Mucosa of gallbladder (tissue), 1 donor: Measurements from ENCODE around the gene STMN3. TPM values are rescaled to one million over a fixed set of nuclear protein-coding genes. Genes with fewer than 3 reads are reported as not detected.

ENCODE experiments used
- DNase-seq: peaks from one replicate; pipeline ENCODE4 v3.0.0-alpha.2; 2020; ENCODE audit warnings: low spot score
- total RNA-seq: library from RNA; stranded (reverse); gene quantifications from one replicate; pipeline ENCODE4 v1.2.1, GENCODE V29; 2021
- donor health status: DM: no; HTN: no; CAD: no.

Gene STMN3
- 11.1 TPM for total RNA-seq

DNA sequence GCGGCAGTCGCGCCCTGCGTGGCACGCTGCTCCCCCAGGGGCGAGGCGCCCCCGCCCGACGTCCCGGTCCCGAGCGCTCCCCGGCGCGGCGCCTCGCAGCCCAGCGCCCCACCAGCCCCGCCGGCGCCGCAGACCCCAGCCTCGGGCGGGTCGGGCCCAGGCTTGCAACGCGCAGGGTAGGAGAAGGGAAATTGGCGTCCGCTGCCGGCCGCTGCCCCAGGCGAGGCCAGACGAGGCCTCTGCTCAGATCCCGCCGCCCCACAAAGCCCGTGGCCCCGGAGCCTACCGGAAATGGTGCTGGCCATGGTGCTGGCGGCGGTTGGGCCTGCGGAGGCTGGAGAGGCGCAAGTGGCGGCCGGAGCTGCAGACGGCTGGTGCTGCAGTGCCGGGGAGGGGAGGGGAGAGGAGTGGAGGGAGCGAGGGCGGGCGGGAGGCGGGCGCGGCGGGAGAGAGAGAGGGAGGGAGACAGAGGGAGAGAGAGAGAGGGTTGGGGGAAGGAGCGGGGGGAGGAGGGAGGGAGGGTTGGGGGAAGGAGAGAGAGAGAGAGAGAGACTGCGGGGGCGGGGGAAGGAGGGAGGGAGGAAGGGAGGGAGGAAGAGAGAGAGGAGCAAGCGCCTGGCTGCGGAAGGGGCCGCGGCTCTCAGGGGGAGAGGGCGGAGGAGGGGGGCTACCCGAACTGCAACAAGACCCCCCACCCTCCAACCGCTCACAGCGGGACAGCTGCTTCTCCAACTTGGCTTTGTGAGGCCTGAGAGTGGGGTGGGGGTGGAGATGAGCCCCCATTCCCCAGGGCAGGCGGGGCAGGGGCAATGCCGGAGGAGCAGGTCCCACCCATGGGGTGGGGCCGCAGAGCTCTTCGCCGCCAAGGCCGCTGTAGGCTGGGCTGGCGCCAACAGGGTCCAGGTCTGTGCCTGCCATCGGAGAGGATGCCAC lies at the start of gene STMN3:
Gene STMN3, minus strand, starts transcription at position 384 of the 933 bp plus-strand sequence. Its CDS starts 79 bp downstream, at position 305.
- DNase-seq: peak; percentile 87

DNA sequence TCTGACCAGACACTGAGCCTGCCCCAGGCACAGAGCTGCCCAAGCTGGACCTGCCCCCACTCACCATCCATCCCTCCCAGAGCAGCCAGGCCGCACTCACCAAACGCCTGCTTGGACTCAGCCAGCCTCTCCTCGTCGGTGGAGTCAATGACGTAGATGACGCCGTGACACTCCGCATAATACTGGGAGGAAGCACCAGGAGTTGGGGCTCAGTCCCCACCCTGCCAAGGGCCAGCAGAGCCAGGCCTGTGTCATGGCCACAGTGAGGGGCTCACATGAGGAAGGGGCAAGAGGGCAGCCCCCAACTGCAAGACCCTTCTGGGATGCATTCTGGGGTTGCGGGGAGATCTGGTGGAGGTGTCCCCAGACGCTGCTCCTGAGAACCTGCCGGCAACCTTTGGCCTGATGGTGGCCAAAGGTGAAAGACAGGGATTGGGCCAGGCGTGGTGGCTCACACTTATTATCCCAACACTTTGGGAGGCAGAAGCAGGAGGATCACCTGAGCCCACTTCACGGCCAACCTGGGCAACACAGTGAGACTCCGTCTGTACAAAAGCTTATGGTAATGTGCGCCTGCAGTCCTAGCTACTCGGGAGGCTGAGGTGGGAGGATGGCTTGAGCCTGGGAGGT lies 48.9 kb upstream of the STMN3 start:
- DNase-seq: no peak

DNA sequence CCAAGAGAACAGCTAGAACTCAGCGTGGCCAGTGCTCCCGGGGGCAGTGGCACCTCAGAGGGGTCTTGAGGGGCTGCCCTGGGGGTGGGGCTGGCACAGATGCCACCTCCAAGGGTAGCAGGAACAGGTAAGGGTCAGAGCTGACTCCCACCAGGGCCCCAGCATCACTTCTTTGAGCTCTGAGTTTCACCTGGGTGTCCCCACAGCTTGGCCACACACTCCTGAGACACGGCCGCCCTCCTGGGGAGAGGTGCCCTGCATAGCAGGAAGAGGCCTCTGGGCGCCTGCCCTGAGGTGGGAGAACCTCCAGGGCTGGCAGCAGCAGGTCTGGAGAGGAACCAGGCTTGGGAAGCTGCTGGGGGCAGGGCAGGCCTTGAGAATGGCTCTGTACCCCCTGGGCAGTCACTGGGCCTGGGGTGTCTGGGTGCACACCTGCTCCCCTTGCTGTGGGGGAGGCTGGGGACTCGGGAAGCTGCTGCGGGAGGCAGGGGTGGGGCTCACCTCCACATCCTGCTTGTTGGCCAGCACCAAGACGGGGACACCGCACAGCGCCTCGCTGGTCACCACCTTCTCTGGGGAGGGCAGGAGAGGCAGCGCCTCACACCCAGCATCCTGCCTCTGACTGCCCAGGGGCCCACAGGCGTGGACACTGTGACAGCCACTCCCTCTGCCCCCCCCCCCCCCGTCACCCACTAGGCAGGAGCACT lies 48.3 kb upstream of the STMN3 start:
- DNase-seq: no peak

DNA sequence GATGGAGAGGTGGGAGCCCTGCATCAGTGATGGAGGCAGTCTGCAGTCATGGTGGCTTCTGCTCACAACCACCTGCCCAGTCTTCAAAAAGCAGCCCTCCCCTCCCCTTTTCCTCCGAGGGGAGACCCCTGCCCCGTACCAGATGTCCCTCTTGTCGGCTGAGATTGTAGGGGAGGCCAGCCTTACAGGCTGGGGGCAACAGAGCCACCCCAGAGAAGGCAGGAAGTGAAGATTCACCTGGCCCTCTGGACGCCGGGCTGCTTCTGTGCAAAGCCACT lies 47.8 kb upstream of the STMN3 start:
- DNase-seq: no peak

DNA sequence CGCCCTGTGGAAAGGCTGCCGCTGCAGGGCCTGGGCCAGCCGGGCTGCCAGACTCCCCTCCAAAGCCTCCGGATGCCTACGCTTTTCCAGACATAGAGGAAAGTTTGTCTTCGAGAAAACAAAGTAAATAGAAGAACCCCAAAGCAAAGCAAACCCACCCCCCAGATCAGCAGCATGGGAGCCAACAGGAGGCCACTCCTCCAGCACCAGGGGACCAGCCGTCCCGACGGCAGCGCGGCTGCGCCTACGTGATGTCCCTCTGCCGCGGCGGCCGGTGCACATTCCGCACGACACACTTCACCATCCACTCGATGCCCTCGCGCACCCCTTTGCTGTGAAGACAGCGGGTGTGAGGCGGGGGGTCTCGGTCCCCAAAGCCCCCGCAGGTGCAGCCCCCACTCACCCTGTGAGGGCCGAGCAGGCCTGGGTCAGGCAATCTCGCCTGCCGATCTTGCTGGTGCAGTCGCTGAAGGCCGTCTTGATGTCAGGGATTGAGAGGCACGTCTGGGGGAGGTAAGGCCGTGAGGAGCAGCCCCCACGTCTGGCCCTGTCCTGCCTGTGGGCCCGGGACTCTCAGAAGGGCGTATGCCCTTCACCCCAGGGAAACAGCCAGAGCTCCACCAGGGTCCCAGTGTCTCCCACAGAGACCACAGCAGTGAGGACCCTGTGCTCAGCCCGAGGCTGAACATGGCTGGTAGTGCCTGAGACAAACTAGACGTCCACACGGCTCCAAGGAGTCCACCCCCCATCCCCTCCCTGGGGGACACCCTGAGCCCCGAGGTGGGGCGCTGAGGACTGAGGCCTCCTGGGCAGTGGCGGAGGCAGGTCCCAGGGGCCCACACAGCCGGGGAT lies 47.2 kb upstream of the STMN3 start:
- DNase-seq: no peak

DNA sequence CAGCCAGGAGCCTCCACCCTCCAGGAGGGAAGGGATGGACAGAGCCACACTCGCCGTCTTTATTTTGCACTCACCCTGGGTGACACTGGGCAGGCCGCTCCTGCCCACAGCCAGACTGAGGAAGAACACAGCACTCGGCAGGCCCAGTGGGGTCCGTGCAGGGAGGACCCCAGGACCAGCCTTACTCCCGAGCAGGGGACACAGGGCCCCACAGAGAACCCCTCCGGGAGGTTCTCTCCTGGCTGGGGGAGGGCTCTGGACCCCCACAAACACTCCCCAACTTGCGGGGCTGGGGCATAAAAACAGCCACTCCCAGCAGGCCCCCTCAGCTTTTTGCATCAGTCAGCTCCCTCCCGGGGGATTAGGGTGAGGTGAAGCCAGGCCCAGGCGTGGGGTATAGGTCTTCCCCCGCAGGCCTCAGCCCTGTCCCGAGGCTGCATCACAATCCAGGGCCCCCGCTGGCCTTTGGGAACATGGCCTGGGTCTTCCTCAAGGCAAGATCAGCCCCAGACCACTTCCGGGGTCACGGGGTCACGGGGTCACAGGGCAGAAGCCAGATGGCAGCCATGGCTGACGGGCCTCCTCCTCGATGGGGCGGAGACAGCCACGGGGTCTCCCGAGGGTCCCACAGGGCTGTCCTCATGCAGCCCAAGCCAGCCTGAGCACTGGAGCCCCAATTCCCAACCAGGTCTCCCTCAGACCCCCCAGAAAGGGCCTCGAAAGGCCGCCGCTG lies 46.4 kb upstream of the STMN3 start:
- no peak for DNase-seq

DNA sequence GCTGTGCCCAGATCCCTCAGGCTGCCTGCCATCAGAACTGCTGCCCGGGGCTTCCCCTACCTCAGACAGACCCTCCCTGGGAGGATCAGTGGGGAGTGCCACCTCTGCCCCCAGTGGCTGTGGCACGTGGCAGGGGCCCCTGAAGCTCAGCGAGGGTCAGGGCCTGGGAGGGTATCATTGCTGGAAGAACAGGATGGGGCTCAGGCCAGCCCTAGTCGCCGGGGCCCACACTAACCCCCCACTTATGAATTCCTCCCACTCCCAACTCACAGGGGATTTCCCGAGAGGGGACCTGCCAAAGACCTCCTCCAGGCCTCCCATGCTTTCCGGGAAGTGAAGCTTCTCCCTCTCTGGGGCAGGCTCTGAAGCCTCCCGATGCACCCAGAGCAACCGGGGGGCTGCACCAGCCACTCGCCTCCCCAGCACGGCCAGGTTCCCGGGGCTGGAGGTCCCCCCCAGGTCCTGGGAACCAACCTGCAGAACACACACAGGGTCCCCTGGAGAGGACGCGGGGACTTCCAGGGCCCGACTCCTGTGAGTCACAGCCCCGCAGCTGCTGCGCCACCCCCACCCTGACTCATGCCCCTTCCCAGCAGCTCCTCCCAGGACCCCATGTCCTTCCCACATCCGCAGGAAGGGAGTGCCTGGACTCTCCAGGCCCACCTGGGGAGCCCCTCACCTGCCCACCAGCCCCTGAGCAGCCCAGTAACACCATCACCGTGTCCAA lies 45.7 kb upstream of the STMN3 start:
- no peak for DNase-seq

DNA sequence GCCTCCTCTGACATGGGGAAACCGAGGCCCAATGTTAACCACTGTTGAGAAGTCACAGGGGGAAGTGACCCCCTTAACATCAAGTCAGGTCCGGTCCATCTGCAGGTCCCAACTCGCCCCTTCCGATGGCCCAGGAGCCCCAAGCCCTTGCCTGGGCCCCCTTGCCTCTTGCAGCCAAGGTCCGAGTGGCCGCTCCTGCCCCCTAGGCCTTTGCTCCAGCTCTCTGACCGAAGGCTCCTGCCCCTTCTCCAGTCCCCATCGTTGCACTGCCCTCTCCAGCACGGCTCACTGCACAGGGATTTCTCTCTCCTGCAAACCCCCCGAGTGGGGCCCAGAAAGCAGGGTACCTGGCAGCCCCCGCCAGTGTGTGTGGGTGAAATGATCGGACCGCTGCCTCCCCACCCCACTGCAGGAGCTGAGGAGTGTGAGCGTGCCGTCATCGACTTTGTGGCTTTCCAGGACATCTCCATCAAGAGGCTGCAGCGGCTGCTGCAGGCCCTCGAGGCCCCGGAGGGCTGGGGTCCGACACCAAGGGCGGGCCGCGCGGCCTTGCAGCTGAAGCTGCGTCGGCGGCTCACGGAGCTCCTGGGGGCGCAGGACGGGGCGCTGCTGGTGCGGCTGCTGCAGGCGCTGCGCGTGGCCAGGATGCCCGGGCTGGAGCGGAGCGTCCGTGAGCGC lies 44.8 kb upstream of the STMN3 start:
- no peak for DNase-seq

DNA sequence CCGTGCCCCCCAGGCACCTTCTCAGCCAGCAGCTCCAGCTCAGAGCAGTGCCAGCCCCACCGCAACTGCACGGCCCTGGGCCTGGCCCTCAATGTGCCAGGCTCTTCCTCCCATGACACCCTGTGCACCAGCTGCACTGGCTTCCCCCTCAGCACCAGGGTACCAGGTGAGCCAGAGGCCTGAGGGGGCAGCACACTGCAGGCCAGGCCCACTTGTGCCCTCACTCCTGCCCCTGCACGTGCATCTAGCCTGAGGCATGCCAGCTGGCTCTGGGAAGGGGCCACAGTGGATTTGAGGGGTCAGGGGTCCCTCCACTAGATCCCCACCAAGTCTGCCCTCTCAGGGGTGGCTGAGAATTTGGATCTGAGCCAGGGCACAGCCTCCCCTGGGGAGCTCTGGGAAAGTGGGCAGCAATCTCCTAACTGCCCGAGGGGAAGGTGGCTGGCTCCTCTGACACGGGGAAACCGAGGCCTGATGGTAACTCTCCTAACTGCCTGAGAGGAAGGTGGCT lies 44.2 kb upstream of the STMN3 start:
- DNase-seq: no peak

DNA sequence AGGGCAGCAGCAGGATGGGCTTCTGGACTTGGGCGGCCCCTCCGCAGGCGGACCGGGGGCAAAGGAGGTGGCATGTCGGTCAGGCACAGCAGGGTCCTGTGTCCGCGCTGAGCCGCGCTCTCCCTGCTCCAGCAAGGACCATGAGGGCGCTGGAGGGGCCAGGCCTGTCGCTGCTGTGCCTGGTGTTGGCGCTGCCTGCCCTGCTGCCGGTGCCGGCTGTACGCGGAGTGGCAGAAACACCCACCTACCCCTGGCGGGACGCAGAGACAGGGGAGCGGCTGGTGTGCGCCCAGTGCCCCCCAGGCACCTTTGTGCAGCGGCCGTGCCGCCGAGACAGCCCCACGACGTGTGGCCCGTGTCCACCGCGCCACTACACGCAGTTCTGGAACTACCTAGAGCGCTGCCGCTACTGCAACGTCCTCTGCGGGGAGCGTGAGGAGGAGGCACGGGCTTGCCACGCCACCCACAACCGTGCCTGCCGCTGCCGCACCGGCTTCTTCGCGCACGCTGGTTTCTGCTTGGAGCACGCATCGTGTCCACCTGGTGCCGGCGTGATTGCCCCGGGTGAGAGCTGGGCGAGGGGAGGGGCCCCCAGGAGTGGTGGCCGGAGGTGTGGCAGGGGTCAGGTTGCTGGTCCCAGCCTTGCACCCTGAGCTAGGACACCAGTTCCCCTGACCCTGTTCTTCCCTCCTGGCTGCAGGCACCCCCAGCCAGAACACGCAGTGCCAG lies 43.6 kb upstream of the STMN3 start, which contains the start of gene TNFRSF6B:
Gene TNFRSF6B, plus strand, starts transcription at position 25 of the 729 bp plus-strand sequence. Its CDS starts 116 bp downstream, at position 141.
- no peak for DNase-seq

DNA sequence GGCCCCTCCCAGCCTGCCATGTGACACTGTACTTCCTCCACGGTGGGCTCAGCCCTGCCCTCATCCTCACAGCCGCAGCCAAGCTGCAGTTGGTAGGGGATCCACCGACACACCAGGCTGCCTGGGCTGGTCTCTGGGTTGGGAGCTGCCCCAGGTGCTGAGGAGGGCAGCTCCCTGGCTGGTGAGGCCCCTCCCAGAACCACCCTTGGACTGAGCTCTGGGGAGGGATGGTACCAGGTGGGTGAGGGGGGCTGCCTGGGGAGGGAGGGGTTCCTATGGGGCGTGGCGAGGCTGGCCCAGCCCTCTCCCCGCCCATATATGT lies 43.0 kb upstream of the STMN3 start:
- DNase-seq: no peak

DNA sequence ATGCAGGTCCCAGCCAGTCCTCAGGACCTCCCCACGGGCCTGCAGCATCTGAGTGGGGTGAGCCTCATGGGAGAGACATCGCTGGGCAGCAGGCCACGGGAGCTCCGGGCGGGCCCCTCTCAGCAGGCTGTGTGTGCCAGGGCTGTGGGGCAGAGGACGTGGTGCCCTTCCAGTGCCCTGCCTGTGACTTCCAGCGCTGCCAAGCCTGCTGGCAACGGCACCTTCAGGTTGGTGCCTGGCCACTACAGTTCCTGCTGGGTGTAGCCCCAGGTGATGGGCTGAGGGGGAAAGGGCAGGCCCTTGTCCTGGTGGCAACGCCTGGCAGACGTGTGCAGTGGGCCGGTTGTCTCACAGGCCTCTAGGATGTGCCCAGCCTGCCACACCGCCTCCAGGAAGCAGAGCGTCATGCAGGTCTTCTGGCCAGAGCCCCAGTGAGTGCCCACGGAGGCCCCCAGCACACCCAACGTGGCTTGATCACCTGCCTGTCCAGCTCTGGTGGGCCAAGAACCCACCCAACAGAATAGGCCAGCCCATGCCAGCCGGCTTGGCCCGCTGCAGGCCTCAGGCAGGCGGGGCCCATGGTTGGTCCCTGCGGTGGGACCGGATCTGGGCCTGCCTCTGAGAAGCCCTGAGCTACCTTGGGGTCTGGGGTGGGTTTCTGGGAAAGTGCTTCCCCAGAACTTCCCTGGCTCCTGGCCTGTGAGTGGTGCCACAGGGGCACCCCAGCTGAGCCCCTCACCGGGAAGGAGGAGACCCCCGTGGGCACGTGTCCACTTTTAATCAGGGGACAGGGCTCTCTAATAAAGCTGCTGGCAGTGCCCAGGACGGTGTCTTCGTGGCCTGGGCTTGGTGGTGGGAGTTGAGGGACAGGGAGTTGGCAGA lies 42.4 kb upstream of the STMN3 start:
- no peak for DNase-seq

DNA sequence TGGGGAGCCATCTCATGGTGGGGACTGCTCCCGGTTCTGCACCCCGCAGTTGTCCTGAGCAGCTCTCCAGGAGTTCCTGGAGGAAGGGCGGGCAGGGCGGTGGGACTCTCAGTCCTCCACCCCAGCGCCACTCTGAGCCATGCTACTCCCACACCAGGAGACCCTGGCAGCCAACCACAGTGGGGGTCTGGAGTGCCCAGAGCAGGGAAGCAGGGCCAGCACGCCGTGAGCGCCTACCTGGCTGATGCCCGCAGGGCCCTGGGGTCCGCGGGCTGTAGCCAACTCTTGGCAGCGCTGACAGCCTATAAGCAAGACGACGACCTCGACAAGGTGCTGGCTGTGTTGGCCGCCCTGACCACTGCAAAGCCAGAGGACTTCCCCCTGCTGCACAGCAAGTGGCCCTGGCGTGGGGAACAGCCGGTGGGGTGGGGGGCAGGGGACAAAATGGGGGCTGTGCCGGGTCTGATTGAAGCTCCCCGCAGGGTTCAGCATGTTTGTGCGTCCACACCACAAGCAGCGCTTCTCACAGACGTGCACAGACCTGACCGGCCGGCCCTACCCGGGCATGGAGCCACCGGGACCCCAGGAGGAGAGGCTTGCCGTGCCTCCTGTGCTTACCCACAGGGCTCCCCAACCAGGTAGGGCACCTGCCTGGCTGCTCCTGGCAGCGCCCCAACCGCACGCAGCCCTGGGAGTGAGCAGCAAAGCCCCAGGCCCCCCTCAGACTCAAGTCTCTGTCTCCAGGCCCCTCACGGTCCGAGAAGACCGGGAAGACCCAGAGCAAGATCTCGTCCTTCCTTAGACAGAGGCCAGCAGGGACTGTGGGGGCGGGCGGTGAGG lies 41.6 kb upstream of the STMN3 start:
- DNase-seq: no peak

DNA sequence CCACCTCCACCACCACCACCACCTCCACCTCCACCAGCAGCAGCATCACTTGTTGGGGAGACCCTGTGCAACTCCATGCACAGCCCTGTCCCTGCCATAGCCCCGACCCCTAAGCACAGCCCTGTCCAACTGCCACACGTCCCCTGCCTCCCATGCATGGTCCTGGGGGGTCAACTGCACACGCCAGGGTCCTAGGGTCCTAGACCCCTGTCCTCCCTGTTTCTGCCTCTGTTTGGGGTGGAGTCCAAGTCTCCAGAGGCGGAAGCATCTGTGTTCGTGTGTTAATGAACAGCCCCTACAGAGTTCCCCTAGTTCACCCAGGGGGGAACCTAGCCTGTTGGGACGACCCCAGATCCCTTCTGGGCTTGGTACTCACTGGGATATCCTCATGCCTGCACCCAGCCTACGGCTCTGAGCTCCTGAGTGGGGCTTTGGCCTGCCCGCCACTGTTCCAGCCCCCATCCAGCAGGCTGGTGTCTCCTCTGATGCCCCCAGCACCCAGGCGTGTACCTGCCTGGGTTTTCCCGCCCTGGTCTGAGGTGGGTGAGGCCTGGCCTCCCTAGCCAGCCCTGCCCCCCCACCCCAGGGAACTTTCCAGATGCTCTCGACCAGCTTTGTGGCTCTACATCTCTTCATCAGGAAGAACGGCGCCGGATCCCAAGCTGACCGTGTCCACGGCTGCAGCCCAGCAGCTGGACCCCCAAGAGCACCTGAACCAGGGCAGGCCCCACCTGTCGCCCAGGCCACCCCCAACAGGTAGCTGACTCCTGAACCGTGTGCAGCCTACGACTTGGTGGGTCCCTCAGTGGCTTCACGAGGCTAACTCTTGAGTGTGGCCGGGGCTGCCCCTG lies 40.7 kb upstream of the STMN3 start:
- DNase-seq: no peak

DNA sequence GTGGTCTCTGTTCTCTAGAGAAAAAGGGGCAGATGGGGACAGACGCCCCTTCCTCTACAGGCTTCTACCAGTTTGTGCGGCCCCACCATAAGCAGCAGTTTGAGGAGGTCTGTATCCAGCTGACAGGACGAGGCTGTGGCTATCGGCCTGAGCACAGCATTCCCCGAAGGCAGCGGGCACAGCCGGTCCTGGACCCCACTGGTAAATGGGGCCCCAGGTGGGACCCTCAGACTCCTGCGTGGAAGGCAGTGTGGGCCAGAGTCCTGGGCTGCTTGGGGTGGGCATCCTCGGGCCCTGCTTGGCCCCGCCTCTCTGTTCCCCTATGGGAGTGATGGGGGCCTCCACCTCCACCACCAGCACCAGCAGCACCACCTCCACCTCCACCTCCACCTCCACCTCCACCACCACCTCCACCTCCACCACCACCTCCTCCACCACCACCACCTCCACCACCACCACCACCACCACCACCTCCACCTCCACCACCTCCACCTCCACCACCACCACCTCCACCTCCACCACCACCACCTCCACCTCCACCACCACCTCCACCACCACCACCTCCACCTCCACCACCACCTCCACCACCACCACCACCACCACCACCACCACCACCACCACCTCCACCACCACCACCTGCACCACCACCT lies 40.0 kb upstream of the STMN3 start:
- no peak for DNase-seq
